Transverse colon (tissue), 4 donors: ENCODE data around the gene LRCH3. TPM values are rescaled to one million over a fixed set of nuclear protein-coding genes. Genes with fewer than 3 reads are reported as not detected.

Experiments used
- DNase-seq: peaks from one replicate; pipeline ENCODE4 v3.0.0-alpha.2; 2019
- H3K27ac ChIP-seq, 4 donors: fragments of 200-600 bp; sonication (generic); 2 replicates each; pipeline ENCODE4 v1.5.1; 2016 to 2018; ENCODE audit warnings: inconsistent platforms in 4 of 4
- H3K27me3 ChIP-seq: fragments of 200-600 bp; sonication (generic); 2 replicates; pipeline ENCODE4 v1.5.1; 2017; ENCODE audit warnings: inconsistent platforms
- H3K36me3 ChIP-seq, 4 donors: fragments of 200-600 bp; sonication (generic); 2 replicates each; pipeline ENCODE4 v1.5.1; 2017 to 2019; ENCODE audit warnings: inconsistent platforms in 4 of 4
- H3K4me1 ChIP-seq, 4 donors: fragments of 200-600 bp; sonication (generic); 2 replicates each; pipeline ENCODE4 v1.5.1; 2017 to 2020; ENCODE audit warnings: inconsistent platforms in 4 of 4
- H3K4me3 ChIP-seq, 4 donors: fragments of 200-600 bp; sonication (generic); 1 replicate in 1 of 4; 2 replicates in 3 of 4; pipeline versions ENCODE4 v1.5.1 to v1.6.1; 2017 to 2019; ENCODE audit warnings: inconsistent platforms in 4 of 4
- H3K9me3 ChIP-seq, 2 donors: fragments of 200-600 bp; sonication (generic); 2 replicates each; pipeline ENCODE4 v1.5.1; 2017 to 2019; ENCODE audit warnings: inconsistent platforms in 2 of 2
- CTCF ChIP-seq, 5 experiments: fragments of 200-600 bp in 3 of 5; fragments of 450-650 bp in 2 of 5; sonication (generic) in 3 of 5; IDR thresholded peaks; 1 replicate in 2 of 5; 2 replicates in 3 of 5; pipeline ENCODE4 v1.5.1; 2016 to 2017; ENCODE audit warnings: antibody characterized with exemption in 5 of 5, inconsistent platforms in 3 of 5, mild to moderate bottlenecking in 2 of 5, moderate library complexity in 1 of 5
- EP300 ChIP-seq: sonication (generic); formaldehyde crosslinking; IDR thresholded peaks from one replicate; pipeline ENCODE4 v1.6.1; 2017; ENCODE audit warnings: antibody characterized with exemption, low read depth
- POLR2A ChIP-seq: fragments of 450-650 bp; IDR thresholded peaks from one replicate; pipeline ENCODE4 v1.6.1; 2016; ENCODE audit warnings: antibody characterized with exemption, mild to moderate bottlenecking, moderate library complexity
- POLR2AphosphoS5 ChIP-seq, 3 donors: sonication (generic); formaldehyde crosslinking; IDR thresholded peaks; one replicate each; pipeline ENCODE4 v1.6.1; 2016; ENCODE audit warnings: antibody characterized with exemption in 3 of 3
- WGBS, 2 donors: methylation state at CpG; one replicate each; pipeline ENCODE4 v1.1.5; 2018; ENCODE audit warnings: low coverage in 1 of 2; 5-methylcytosine and 5-hydroxymethylcytosine counted together
- in situ Hi-C, 4 donors: fragments of 200-750 bp; cut with MboI; loops; one replicate each; pipeline versions ENCODE4 v1.15.0 to v1.15.1; 2017; ENCODE audit warnings: low sequenced_read_pairs in 3 of 4, low pct_ligation_motif_present in 1 of 4, low pct_unique_long_range_greater_than_20kb in 1 of 4
- intact Hi-C: fragments of 100-400 bp; cut with DNase I; formaldehyde crosslinking; loops from one replicate; pipeline ENCODE4 v1.15.1; 2023; ENCODE audit warnings: low total_unique reads
- total RNA-seq, 4 donors: library from RNA; depleted of rRNA; stranded (reverse); fragments of >200 nt; gene quantifications; one replicate each; pipeline ENCODE4 v1.1.0, GENCODE V29; 2016

LRCH3 gene
- total RNA-seq, 4 donors from 2014 or later = 36.0 to 122 (median 51.2) TPM

- Histone ChIP-seq H3K4me1 (no peaks in the 10 kb centered on the region), H3K4me3 (no peak overlapping the region), H3K36me3 (peaks cover 0 to 54% (median 12%) of the 10 kb centered on the region in 4 donors), H3K9me3 (no peaks in the 10 kb centered on the region), H3K27me3 (no peaks in the 10 kb centered on the region), H3K27ac (no peak overlapping the region)
- no peak for TF ChIP-seq POLR2A
- TF ChIP-seq EP300 = no peak
- TF ChIP-seq POLR2AphosphoS5 (IDR thresholded peaks at IDR 0.05) = no peak
- TF ChIP-seq CTCF (IDR thresholded peaks at IDR 0.05) = no peak
- 80 to 81% methylated on average over 7 to 8 of the region's 8 CpGs for WGBS, 2 donors
- intact Hi-C loops = no loop called here
- no peak for DNase-seq
- in situ Hi-C loops = no loop called here
Observed at GRCh38 chr3:197854596-197855343, 63.7 kb downstream of the LRCH3 start.

- H3K27ac ChIP-seq = no peak overlapping the region
- no peak for DNase-seq
- H3K36me3 ChIP-seq = peaks cover 0 to 54% (median 10%) of the 10 kb centered on the region in 4 donors
- intact Hi-C loops = no loop called here
- no peaks in the 10 kb centered on the region for H3K4me1 ChIP-seq
- no peak for TF ChIP-seq POLR2A
- TF ChIP-seq CTCF (IDR thresholded peaks at IDR 0.05) = no peak
- TF ChIP-seq POLR2AphosphoS5 (IDR thresholded peaks at IDR 0.05) = no peak
- no peak for TF ChIP-seq EP300
- H3K4me3 ChIP-seq = no peak overlapping the region
- in situ Hi-C loops = no loop called here
- H3K27me3 ChIP-seq = no peaks in the 10 kb centered on the region
- WGBS, 2 donors = 90 to 91% methylated on average over 9 of the region's 9 CpGs
- no peaks in the 10 kb centered on the region for H3K9me3 ChIP-seq
Observed at GRCh38 chr3:197855571-197855970, 64.5 kb downstream of the LRCH3 start.

GRCh38 chr3:197856199-197856816 is 65.3 kb downstream of the LRCH3 start:
- DNase-seq = no peak
- no peak overlapping the region for H3K4me3 ChIP-seq
- no peak for TF ChIP-seq CTCF (IDR thresholded peaks at IDR 0.05)
- no peak for TF ChIP-seq POLR2AphosphoS5 (IDR thresholded peaks at IDR 0.05)
- TF ChIP-seq POLR2A = no peak
- no peak for TF ChIP-seq EP300
- H3K4me1 ChIP-seq = no peaks in the 10 kb centered on the region
- no peaks in the 10 kb centered on the region for H3K27me3 ChIP-seq
- intact Hi-C loops = no loop called here
- H3K9me3 ChIP-seq = no peaks in the 10 kb centered on the region
- 83 to 87% methylated on average over 8 of the region's 8 CpGs for WGBS, 2 donors
- in situ Hi-C loops = no loop called here
- H3K36me3 ChIP-seq = peaks cover 0 to 53% (median 10%) of the 10 kb centered on the region in 4 donors
- no peak overlapping the region for H3K27ac ChIP-seq

GRCh38 chr3:197858133-197858532 is 67.1 kb downstream of the LRCH3 start:
- 83% methylated on average over 3 of the region's 3 CpGs for WGBS, 2 donors

More at GRCh38 chr3:197858133-197858532, 67.1 kb downstream of the LRCH3 start:
- TF ChIP-seq CTCF (IDR thresholded peaks at IDR 0.05) (no peak), EP300 (no peak), POLR2AphosphoS5 (IDR thresholded peaks at IDR 0.05) (no peak), POLR2A (no peak)
- Histone ChIP-seq H3K27ac (no peak overlapping the region), H3K27me3 (no peaks in the 10 kb centered on the region), H3K4me1 (no peaks in the 10 kb centered on the region), H3K36me3 (peaks cover 0 to 38% (median 5%) of the 10 kb centered on the region in 4 donors), H3K4me3 (no peak overlapping the region), H3K9me3 (no peaks in the 10 kb centered on the region)
- DNase-seq = no peak
- intact Hi-C loops = no loop called here
- in situ Hi-C loops = no loop called here
